Stimulated activated CD8-positive, alpha-beta memory T cell treated with anti-CD3 and anti-CD28 coated beads, Interleukin-7, amount 100 ng/mL, for 48 hours (primary cell): ENCODE data around the gene LRFN4.

Experiments used
- DNase-seq, 2 donors: peaks; one replicate each; pipeline ENCODE4 v3.0.0-alpha.2; 2020; ENCODE audit warnings: low read depth in 1 of 2; ENCODE audit errors: extremely low read depth in 1 of 2

The LRFN4 gene

DNA sequence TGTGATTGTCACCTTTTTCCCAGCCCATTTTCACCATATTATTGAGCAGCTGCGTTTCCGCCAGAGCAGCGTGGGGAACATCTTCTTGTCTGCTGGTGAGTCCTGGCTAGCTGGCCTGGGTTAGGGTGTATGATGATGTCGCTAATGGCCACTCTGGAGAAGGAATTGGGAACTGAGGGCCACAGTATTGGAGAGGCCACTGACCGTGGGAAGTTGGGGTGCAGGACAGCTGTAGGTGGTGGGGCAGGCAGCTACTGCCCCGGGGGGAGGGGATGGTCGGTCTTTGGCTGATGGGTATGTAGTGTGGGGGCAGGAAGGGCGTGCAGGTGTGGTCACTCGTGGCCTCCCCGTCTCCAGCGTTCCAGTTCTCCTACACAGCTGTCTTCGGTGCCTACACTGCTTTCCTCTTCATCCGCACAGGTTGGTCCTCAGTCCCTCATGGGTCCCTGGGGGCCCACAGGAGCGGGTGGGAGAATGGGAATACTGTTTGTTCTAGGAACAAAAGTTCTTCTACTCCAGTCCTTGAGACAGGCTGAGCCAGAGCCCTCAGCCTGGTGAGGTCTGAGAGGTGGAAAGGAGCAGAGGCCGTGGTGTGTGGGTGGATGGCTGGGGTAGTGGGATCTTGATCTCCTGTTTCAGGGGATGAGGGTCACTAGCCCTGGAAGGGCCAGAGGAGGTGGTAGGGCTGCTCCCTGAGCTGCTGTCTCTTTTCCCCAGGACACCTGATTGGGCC lies 11.6 kb upstream of the LRFN4 start:
- DNase-seq = no peak

DNA sequence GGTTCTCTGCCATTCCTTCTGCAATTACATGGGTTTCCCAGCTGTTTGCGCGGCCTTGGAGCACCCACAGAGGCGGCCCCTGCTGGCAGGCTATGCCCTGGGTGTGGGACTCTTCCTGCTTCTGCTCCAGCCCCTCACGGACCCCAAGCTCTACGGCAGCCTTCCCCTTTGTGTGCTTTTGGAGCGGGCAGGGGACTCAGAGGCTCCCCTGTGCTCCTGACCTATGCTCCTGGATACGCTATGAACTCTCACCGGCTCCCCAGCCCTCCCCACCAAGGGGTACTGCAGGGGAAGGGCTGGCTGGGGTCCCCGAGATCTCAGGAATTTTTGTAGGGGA lies 11.0 kb upstream of the LRFN4 start:
- no peak for DNase-seq

DNA sequence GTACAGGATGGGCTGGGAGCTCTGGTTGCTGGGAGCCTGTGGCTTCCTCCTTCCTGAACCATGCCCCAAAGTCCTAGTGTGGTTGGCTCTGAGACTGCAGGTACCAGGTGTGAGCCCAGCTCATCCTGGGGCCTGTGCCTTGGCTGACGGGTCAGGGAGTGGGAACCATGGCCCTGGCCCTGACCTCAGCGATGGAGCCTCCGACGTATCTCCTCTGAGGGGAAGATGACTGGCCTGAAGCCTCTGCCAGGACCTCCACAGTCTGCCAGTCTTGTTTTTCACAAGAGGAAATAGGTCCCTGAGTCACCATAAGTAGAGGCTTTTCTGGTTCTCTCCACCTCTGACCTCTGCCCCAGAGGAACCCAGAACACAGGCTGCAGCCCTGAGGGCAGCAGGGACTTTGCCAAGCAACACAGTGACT lies 10.2 kb upstream of the LRFN4 start:
- no peak for DNase-seq

DNA sequence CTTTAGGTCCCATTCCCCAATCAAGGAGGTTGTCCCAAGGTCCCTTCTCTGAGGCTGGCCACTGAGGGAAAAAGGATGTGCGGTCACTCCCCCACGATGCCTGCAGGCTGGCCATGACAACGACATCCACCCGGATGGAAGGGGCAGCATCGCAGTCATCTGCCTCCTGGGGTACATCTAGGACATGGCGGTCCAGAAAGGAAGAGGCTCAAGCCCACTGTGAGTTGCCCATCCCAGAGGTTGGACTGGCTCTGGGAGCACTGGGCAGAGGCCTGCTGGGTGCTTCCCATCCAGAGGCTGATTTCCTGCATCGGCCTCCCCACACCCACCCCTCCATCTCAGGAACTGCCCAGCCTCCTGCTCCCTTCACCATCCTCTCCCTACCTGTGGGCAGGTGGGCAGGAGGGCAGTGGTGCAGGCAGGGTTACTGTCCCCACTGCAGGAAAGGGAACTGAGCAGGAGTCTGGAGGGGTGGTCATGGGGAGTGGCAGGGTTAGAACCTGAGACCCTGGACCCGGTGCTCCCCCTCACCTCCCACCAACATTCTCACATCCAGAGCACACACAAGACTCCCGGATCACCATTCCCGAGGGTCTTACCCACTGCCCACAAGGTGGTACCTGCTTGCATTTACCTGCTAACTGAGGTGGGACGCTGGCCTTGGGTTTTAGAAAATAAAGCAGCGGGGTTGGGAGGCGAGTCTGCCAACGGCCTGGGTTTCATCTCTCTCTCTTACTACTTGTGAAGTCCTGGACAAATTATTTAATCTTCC lies 9.2 kb upstream of the LRFN4 start:
- DNase-seq = no peak

DNA sequence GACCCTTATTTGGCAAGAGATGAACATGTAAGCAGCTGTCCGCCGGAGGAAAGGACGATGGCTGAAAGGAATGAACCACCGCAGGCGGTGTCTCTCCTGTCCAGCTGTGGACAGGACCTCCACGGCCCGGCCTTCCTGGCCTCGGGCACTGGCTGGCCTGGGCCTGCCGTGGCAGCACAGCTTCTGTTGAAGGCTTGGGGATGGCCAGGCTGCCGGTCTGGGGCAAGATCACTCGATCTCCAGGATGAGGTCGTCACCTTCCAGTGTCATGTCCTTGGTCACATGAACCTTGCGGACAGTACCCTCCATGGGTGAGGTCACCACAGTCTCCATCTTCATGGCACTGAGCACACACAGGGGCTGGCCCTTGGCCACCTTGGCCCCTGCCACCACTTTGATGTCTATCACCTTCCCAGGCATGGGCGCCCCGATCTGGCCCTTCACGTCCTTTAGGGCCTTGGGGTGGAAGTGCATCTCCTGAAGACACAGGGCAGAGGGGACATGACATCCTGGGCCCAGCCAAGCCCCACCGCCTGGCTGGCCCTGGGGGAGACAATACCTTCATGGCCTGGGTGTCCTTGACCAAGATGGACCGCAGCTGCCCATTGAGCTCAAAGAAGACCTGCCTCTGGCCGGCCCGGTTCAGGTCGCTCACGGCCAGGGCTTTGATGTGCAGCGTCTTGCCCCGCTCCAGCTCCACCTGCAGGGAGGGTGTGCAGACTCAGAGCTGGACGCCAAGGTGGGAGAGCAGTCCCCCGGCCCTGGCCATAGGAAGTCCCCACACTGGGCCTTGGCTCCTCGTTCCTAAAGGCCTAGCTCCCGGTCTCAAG lies 8.0 kb upstream of the LRFN4 start:
- DNase-seq = no peak

DNA sequence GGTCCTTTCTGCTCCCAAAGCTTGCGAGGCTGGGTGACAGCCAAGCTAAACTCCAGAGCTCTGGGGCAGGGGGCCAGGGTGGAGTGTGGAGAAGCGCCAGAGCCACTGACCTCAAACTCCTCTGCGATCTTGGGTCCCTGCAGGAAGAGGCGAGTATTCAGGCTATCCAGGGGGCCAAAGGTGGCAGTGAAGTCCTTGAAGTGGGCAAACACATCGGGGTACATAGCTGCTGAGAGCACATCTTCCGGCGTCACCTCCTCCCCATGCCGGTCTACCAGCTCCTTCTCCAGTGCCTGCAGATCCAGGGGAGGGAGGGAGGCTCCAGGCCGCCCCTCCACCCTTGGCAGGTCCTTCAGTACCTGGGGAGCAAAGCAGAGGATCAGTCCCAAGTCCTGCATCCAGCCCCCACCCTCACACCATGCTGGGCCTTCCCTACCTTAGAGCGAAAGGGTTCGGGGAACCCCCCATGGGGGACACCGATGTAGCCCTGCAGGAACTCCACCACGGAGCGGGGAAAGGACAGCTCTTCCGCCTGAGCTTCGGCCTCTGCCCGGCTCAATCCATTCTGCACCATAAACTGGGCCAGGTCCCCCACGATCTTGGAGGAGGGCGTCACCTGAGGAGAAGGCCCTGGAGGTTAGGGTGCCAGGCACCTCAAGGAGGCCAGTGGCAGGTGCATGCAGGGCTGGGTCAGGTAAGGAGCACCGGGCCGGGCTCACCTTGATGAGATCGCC lies 7.2 kb upstream of the LRFN4 start:
- no peak for DNase-seq

DNA sequence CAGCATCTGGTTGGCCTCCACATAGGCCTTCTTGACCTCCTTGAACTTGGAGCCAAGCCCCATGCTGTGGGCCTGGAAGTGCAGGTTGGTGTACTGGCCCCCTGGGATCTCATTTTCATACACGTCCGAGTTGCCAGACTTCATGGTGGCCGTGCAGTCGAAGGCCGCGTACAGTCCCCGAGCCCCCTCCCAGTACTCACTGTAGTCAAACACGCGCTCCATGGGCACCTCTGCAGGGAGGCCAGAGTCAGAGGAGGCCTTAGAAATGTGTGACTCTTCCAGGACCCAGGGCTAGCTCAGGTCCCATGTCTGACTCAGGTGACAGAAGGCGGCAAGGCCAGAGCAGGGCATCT lies 6.7 kb upstream of the LRFN4 start:
- DNase-seq = no peak

DNA sequence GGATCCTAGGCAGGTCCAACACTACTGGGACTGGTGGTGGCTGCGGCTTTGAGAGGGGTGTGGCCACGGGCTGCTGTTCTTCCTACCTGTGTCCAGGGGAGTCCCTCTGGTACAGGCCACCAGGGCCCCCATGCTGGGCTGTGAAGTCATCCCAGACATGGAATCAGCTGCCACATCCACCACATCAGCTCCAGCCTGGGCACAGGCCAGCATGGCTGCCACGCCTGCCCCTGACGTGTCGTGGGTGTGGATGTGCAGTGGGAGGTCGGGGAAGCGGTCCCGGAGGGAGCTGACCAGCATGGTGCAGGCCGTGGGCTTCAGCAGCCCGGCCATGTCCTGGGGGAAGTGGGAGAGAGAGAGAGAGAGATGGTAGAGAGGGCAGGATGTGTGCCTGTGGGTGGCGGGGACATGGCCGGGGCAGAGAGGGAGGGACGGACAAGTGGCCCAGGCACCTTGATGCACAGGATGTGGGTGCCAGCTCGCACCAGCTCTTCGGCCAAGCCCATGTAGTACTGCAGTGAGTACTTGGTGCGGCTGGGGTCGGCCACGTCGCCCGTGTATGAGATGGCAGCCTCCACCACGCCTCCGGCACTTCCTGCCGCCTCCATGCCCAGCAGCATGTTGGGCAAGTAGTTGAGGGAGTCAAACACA lies 6.2 kb upstream of the LRFN4 start:
- DNase-seq = no peak

DNA sequence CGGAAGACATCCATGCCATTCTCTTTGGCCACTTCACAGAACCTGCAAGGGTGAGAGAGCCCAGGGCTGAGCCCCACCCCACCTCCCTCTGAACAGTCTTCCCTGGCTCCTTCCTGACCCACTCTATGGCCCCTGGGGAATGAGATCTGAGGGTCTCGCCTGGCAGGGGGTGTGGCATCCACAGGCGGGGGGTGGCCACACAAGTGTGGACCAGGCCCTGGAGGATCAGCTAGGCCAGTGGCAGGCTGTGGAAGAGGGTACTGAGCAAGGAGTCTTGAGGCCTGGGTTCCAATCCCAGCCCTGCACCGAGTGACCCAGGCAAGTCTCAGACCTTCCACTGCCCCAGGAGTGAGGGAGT lies 5.6 kb upstream of the LRFN4 start:
- no peak for DNase-seq

DNA sequence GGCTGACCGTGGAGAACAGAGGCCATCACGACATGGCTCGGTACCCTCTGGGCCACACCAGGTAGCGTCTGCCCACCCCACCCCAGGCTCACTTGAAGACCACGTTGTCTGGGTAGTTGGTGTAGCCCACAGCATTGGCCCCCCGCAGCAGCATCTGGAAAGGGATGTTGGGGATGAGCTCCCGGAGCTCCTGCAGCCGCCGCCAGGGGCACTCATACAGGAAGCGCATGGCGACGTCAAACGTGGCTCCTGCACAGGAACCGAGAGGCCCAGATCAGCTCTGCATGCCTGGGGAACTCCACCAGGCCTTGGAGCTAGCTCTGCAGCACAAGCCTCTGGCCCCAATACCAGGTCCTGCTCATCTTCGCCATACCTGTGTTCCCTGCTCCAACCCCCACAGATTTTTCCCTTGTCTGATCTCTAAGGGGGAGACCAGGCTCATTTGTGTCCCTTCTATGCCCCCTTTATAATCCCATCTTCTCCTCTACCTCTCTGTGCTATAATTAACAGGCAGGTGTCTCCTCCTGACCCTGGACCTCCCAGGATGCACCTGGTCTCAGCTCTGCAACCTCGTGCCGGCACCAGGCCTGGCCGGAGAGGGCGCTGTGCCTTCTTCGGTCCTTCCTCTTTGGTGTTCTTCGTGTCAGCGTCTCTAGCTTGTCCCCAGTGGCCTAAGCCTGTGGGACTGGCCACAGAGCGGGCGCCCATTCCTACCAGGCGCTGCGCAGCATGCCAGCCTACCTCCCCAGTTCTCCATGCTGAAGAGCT lies 5.0 kb upstream of the LRFN4 start:
- DNase-seq = no peak

DNA sequence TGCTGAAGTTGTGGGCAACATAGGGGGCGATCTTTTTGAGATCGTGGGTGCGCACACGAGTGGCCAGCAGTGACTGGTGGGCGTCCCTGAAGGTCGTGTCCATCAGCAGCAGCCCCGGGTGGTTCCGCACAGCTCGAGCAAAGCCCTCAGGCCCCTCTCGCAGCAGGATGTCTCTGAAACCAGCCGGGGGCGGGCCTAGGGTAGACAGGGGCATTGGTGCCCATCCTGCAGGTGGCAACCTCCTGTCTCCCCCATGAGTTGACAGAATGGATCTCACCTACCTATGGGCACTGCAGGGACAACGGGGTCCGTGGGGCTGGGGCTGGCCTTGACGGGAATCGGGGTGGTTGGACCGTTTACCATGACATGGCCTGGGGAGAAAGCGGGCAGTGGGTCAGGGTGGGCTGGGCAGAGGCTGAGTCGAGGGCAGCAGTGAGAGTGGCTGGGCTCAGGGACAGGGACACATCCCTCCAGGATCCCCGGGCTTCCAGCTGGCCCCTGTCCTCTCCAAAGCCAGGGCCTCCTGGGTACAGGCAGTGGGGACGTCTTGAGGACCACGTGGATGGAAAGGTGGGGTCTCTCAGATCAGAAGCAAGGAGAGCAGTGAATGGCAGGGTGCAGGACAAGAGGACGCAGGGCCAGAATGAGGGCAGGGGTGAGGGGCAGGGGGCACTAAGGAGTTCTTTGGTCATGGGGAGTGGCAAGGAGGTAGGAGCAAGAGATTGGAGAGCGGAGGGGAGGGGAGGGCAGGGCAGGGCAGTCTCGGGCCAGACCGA lies 4.2 kb upstream of the LRFN4 start:
- DNase-seq = no peak

DNA sequence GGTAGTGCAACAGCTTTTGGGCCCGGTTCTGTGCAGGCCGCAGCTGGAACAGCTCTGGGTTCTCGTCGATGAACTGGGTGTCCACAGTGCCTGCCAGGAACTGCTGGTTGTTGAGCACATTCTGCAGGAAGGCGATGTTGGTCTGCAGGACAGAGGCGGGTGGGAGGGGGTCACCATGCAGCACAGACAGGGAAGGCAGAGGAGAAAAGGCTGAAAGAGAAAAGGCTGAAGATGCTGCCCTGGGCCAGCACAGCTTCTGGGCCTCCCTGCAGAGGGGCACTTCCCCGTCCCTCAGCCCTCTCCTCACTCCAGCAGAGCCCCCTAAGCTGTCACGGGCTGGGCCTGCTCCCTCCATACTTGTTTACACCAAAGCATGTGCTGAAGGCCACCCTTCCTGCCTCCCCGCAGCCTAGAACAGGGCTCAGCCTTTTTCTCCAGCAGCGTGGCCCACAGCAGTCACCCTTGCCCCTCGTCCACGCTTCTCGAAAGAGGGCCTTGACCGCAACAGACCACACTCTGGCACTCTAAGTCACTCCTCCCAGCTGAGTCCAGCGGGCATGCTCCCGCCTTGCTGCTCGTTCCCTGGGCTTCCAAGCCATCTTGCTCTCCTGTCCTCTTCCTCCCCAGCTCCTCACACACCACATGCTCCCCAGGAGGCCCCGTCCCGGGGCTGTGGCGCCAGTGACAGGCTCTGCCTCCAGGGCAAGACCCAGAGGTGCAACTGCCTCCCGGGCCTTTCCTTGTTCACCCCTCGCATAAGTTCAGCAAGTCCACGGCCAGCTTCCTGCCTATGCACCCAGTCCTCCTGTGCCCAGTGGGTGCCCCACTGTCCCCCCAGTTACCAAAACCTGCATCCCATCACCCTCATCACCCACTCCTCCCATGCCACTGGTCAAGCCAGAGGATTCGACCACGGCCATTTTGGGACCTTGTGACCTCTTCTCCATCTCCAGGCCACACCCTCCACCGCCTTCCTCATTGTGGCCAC lies 3.3 kb upstream of the LRFN4 start:
- no peak for DNase-seq

DNA sequence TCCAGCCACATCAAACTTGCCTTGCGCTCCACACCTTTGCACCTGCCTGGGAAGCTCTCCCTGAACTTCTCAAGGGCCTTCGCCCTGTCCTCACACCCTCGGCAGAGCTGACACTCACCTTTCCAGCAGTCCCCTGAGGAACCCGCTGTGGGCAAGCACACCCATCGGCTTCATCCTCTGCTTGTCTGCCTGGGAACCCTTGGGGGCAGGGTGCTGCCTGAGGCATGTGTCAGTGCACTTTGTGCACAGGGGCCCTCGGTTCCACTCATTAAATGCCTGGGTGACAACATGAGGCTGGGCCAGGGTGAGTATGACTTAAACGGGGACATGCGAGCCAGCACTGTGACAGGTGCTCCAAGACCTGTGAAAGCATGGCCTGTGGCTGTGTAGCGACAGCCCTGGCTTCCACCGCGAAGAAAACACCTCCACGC lies 2.6 kb upstream of the LRFN4 start:
- no peak for DNase-seq

DNA sequence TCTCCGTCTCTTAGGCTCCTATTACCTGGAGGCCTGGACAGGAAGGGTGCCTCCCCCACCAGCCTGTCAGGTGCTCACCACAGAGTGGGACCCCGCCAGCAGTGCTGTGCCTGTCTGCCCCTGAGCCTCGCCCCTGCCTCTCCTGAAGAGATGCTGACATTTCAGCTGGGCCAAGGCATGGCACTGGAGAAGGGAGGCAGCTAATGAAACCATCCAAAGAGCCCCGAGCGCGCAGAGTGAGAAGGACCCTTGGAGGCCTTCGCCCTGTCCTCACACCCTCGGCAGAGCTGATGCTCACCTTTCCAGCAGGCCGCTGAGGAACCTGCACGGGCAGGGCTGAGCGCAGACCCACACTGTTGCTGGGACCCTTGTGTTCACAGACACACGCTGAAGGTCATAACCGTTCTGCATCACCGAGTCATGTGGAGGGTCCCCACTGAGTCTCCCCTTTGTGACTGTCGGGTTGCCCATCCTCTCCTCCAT lies 2.1 kb upstream of the LRFN4 start:
- DNase-seq = no peak

DNA sequence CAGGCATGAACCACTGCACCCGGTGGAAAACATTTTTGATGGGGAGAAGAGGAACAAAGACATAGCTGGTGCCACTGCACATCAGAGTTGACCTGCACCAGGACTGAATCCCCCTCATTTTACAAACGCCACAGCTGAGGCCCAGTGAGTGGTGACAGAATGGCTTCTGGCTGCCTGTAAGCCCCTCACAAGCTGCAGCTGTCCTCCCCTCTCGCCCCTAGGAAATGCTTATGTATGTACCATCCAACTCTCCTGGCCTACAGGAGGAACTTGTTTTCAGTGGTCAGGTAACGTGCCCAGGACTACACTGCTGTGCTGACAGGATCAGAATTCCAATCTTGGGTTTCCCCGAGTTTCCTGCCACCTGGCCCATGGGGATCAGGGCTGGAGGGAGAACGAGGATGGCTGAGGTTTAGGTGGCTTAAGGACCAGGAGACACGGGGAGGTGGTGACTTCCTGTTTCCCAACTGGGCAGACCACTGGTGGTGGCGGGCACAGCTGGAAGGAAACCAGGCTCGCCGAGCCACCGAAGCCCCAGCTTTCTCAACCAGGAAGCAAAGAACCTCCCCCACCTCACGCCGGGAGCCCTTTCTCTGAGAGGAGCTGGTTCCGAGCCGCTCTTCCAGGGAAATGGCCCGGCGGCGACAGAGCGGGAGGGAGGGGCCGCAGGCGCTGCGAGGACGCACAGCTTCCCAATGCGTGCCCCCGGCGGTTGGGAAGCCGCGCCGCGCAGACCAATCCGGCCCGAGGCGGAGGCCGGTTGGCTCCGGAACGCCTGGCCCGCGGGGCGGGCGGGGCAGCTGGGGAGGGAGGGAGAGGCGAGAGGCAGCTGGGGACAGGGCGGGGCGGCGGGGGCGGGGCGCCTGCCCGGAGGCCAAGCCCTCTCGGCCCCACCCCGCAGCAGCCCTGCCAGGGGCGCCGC lies 1.0 kb upstream of the LRFN4 start:
- peak; percentile 81 to 84 for DNase-seq

DNA sequence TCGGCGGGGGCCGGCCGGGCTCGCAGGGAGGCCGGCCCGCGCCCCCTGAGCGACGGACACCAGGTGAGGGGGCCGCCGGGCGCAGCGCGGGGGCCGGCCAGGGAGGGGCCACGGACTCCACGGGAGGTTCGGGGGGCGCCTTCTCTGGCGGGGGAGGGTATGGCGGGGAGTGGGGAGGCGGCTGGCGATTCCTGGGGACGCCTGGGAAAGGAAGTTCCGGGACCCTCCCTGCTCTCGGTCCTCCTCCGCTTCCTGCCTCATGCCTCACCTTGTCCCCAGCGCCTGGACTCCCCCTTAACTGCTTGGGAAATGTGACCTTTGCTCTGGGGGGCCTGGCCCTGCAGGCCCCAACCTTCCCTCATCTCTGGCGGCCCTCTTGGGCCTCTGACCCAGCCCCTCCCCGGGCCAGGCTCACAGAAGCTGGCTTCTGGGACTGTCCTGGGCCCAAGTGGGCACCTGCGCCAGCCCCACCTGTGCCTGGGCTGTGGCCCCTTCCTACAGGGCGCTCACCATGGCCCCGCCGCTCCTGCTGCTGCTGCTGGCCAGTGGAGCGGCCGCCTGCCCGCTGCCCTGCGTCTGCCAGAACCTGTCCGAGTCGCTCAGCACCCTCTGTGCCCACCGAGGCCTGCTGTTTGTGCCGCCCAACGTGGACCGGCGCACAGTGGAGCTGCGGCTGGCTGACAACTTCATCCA lies 516 bp downstream of the LRFN4 start:
- DNase-seq = no peak

DNA sequence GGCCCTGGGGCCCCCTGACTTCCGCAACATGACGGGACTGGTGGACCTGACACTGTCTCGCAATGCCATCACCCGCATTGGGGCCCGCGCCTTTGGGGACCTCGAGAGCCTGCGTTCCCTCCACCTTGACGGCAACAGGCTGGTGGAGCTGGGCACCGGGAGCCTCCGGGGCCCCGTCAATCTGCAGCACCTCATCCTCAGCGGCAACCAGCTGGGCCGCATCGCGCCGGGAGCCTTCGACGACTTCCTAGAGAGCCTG lies 992 bp downstream of the LRFN4 start:
- DNase-seq = no peak
